Iris pigment epithelial cell (primary cell): ENCODE results near the gene ATG4B.
A peak's percentile ranks its signal among the peaks of the same experiment; 100 is the strongest.

ENCODE experiments used
- DNase-seq: peaks from one replicate; pipeline ENCODE4 v3.0.0-alpha.2; 2011; ENCODE audit warnings: low read depth

ATG4B gene

DNA sequence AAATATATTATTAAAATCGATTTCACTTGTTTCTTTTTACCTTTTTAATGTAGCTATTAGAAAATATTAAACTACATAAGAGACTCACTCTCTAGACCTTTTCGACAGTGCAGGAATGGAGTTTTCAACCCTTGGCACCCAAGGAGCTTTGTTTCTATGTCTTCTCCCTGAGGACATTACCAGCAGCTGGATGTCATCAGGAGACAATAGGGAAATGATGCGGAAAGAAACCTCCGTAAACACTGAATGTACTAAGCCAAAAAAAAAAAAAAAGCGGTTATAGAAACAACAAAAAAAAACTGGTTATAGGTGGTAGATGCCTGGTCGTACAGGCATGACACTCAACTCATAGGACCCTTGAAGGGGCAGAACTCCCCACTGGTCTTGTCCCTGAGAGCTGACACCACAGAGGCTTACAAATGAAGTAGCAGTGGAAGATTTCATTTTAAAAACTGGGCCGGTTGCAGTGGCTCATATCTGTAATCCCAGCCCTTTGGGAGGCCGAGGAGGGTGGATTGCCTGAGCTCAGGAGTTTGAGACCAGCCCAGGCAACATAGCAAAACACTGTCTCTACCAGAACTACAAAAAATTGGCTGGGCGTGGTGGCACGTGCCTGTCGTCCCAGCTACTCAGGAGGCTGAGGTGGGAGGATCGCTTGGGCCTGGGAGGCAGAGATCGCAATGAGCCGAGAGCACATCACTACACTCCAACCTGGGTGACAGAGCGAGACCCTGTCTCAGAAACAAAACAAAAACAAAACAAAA is 24.3 kb upstream of the ATG4B start:
- DNase-seq: no peak

DNA sequence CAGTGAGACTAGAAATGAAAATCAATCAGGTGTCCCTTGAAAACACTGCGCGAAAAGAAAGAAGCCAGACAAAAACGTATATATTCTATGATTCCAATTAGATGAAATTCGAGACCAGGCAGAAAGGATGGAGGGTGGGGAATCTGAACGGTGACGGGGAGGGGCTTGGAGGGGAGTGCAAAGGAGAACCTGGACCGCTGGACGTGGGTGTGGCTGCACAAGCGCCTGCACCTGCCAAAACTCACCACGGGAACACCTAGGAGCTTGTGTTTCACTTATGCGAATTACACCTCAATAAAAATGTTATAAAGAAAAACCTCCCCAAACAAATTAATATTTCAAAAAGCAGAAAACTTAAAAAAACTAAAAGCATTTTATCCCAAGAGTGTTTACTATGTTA is 22.5 kb upstream of the ATG4B start:
- no peak for DNase-seq

DNA sequence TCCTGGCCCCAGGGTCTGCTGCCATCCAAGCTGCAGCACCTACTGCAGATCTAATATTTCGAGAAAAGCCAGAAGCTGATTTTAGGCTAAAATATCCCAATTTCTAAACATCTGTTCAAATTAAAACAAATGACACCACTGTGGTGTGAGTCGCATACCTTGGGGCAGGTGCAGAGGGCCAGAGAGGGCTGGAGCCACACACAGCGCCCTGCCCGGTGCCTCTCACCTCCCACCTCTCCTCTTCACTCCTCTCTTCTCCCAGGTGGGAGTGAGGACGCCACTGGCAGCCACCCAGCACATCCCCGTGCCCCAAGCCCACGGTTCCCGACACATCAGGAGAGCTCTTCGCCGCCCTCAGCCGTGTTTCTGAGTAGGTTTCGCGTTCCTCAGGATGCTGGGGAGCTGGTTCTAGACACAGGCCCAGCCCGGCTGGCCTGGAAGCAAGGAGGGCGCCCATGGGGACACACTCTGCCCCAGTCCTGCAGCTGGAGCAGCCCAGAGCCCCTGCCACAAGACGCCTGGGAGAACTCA is 21.9 kb upstream of the ATG4B start:
- DNase-seq: no peak

DNA sequence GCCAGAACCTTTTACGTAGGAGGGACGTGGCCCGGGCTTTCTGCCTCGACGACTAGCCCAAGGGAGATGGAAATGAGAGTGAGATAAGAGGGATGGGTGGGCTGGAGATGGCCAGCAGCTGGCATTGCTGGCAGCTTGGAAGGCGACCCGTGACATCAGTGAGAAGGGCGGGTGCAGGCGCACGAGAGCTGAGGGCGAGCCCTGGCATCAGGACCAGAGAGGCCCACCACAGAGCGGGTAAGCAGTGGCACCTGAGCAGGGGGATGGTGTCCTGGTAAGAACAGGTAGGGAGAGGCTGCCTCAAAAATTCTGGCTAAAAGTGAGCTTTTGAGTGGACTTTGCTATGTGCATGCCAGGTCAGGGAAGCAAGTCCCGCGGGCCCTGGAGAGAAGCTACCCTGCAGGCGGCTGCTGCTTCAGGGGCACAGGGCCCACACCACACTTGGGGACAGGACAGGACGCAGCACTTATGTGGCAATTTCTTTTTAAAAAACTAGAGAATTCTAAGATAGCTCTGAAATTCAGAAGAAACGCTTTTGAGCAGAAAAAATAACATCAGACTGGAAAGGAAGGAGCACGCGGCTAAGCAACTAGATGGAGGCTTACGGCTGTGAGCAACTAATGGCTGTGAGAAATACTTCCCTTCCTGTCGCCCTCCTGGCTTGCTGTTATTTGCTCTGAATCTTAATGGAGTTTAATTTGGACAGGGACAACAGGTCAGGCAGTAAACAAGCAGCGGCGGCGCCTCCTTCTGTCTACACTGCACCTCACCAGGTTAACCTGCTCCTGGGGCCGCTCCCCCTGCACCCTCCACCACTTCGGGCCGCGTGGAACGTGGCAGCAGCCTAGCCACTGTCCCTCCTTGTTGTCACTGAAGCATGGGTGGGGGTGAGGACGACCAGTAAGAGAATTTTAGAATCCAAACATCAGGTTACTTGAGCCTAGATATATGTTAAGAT is 21.0 kb upstream of the ATG4B start:
- DNase-seq: no peak

- no peak for DNase-seq
Measured at GRCh38 chr2:241617431-241618154, 19.9 kb upstream of the ATG4B start.

GRCh38 chr2:241618296-241618805 is 19.1 kb upstream of the ATG4B start:
- DNase-seq: no peak

- no peak for DNase-seq
Measured at GRCh38 chr2:241618829-241619228, 18.7 kb upstream of the ATG4B start.

- no peak for DNase-seq
Measured at GRCh38 chr2:241619597-241620418, 17.7 kb upstream of the ATG4B start.

DNA sequence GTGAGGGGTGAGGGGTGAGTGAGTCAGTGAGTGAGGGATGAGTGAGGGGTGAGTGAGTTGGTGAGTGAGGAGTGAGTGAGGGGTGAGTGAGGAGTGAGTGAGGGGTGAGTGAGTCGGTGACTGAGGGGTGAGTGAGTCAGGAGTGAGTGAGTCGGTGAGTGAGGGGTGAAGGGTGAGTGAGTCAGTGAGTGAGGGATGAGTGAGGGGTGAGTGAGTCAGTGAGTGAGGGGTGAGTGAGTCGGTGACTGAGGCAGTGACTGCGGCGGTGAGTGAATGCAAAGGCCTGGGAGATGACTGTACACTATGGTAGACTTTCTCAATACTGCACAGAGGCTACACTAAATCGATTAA is 17.1 kb upstream of the ATG4B start:
- DNase-seq: peak; percentile 90

- DNase-seq: no peak
Measured at GRCh38 chr2:241627675-241628074, 9.8 kb upstream of the ATG4B start.

GRCh38 chr2:241629762-241630435 is 7.6 kb upstream of the ATG4B start:
- DNase-seq: peak; percentile 85

- DNase-seq: no peak
Measured at GRCh38 chr2:241632478-241633325, 4.8 kb upstream of the ATG4B start.

GRCh38 chr2:241633561-241633960 is 3.9 kb upstream of the ATG4B start:
- no peak for DNase-seq

- peak; percentile 35 for DNase-seq
Measured at GRCh38 chr2:241635756-241636155, 1.7 kb upstream of the ATG4B start.

- peak; percentile 48 for DNase-seq
Measured at GRCh38 chr2:241636182-241637017, 1.1 kb upstream of the ATG4B start.

- peak; percentile 33 for DNase-seq
Measured at GRCh38 chr2:241637795-241638660, 535 bp downstream of the ATG4B start.

- no peak for DNase-seq
Measured at GRCh38 chr2:241638940-241639339, 1.4 kb downstream of the ATG4B start.

- DNase-seq: no peak
Measured at GRCh38 chr2:241639385-241639784, 1.9 kb downstream of the ATG4B start.
